ENCODE data around the gene DPM3.

GRCh38 chr1:155186067-155186793 lies 45.9 kb upstream of the DPM3 start:
- no peak for TF ChIP-seq GABPA (IDR thresholded peaks at IDR 0.05; ENCODE audit: low read depth)
- TF ChIP-seq, protein P1, sequence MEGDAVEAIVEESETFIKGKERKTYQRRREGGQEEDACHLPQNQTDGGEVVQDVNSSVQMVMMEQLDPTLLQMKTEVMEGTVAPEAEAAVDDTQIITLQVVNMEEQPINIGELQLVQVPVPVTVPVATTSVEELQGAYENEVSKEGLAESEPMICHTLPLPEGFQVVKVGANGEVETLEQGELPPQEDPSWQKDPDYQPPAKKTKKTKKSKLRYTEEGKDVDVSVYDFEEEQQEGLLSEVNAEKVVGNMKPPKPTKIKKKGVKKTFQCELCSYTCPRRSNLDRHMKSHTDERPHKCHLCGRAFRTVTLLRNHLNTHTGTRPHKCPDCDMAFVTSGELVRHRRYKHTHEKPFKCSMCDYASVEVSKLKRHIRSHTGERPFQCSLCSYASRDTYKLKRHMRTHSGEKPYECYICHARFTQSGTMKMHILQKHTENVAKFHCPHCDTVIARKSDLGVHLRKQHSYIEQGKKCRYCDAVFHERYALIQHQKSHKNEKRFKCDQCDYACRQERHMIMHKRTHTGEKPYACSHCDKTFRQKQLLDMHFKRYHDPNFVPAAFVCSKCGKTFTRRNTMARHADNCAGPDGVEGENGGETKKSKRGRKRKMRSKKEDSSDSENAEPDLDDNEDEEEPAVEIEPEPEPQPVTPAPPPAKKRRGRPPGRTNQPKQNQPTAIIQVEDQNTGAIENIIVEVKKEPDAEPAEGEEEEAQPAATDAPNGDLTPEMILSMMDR (IDR thresholded peaks at IDR 0.05; ENCODE audit: insufficient read depth, low read length), result no peak
